Measurements from ENCODE around the gene PRORP.

DNA sequence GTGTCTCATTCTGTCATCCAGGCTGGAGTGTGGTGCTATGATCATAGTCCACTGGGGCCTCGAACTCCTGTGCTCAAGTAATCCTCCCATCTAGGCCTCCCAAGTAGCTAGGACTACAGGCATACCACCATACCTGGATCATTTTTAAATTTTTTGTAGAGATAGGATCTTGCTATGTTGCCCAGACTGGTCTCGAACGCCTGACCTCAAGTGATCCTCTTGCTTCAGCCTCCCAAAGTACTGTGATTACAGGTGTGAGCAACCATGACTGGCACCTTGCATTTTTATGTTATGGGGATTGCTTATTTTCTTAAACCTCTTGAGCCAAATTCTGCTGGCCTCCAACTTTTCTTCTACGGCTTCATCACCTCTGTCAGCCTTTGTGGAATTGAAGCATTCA, 26.9 kb downstream of the PRORP start:
- TF ChIP-seq, protein P1, sequence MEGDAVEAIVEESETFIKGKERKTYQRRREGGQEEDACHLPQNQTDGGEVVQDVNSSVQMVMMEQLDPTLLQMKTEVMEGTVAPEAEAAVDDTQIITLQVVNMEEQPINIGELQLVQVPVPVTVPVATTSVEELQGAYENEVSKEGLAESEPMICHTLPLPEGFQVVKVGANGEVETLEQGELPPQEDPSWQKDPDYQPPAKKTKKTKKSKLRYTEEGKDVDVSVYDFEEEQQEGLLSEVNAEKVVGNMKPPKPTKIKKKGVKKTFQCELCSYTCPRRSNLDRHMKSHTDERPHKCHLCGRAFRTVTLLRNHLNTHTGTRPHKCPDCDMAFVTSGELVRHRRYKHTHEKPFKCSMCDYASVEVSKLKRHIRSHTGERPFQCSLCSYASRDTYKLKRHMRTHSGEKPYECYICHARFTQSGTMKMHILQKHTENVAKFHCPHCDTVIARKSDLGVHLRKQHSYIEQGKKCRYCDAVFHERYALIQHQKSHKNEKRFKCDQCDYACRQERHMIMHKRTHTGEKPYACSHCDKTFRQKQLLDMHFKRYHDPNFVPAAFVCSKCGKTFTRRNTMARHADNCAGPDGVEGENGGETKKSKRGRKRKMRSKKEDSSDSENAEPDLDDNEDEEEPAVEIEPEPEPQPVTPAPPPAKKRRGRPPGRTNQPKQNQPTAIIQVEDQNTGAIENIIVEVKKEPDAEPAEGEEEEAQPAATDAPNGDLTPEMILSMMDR (conservative IDR thresholded peaks at IDR 0.05), result no peak
- TF ChIP-seq ZFX (IDR thresholded peaks at IDR 0.05), result no peak

All from C4-2B (cell line).